ENCODE data around the gene CCDC40. TPM values are rescaled to one million over a fixed set of nuclear protein-coding genes. Genes with fewer than 3 reads are reported as not detected.

CCDC40 gene
- total and polyA plus RNA-seq, 2 of the 13 experiments (the other 11 are each of a cell fraction or from before 2014, with no cell fraction given): 4.1 to 5.5 TPM

GRCh38 chr17:80145076-80146075 is 108.9 kb downstream of the CCDC40 start:
- H3K4me3 ChIP-seq (replicated peaks in 1 of 3; ENCODE audit: insufficient read depth in 1 of 3, low read depth in 2 of 3, low read length in 3 of 3): peak overlapping the region; percentile 84 to 88 (median 85)
- POLR2A ChIA-PET: interaction anchor here (0.7 to 1.9 kb wide), 12 partner anchors 12 to 216 kb away, joined by 3 to 13 read pairs (median 4); partner anchors contain the start of genes GAA, SGSH and SLC26A11
- no peak overlapping the region for H2AFZ ChIP-seq (ENCODE audit: low read length)
- peak overlapping the region; percentile 94 for H3K4me2 ChIP-seq (ENCODE audit: low read depth, low read length)
- no peak overlapping the region for H3K27ac ChIP-seq (ENCODE audit: extremely low read length, insufficient read depth, low read length)
- peaks cover 47% of the 10 kb centered on the region for H3K79me2 ChIP-seq (ENCODE audit: insufficient read depth, low read length)
- intact Hi-C loops (cut with micrococcal nuclease; ENCODE audit: unreplicated experiment): loop anchor here (2.0 to 5.0 kb wide), 2 partner anchors 52 to 117 kb away; no protein-coding TSS in a partner anchor
- no peak for ATAC-seq
- H3K27me3 ChIP-seq (ENCODE audit: control insufficient read depth in 1 of 2, insufficient read depth in 2 of 2, low read length in 2 of 2): no peaks in the 10 kb centered on the region; a peak in 1 of 5 replicates
- TSS peak; percentile 61 for BruUV-seq (replicated peaks)
- H3K9me3 ChIP-seq (ENCODE audit: low read length): no peaks in the 10 kb centered on the region
- peak overlapping the region; percentile 96 for H3K9ac ChIP-seq (ENCODE audit: insufficient read depth, low read depth, low read length)
- in situ Hi-C loops (cut with HindIII; ENCODE audit: extremely low pct_ligation_motif_present, low pct_unique_long_range_greater_than_20kb): loop anchor here (5.0 kb wide), 1 partner anchor 112 kb away; no protein-coding TSS in a partner anchor
- no peak for DNase-seq (ENCODE audit: low spot score)
- H4K20me1 ChIP-seq (ENCODE audit: insufficient read depth, low read length): peaks cover 26% of the 10 kb centered on the region
- peaks cover 39% of the 10 kb centered on the region for H3K4me1 ChIP-seq (ENCODE audit: insufficient read depth, low read length)
- peaks cover 16 to 48% of the 10 kb centered on the region in 2 experiments for H3K36me3 ChIP-seq (replicated peaks in 1 of 2; ENCODE audit: control insufficient read depth in 1 of 2, insufficient read depth in 2 of 2, low read length in 2 of 2)
- 46% methylated on average over 10 of the region's 10 CpGs for WGBS (ENCODE audit: low lambda C conversion rate)
- FAIRE-seq: peak; percentile 63
- CTCF ChIA-PET (ENCODE audit: low intra/inter-chr PET ratio, low total read pairs): no interaction called here
- TF ChIP-seq THYN1 (CRISPR knock-in tag; IDR thresholded peaks at IDR 0.05; ENCODE audit: borderline replicate concordance, low read depth): no peak
- TF ChIP-seq CAMTA2 (CRISPR knock-in tag; IDR thresholded peaks at IDR 0.05; ENCODE audit: borderline replicate concordance): no peak
- no peak for TF ChIP-seq ZNF350 (CRISPR knock-in tag; IDR thresholded peaks at IDR 0.05; ENCODE audit: borderline replicate concordance, low read depth)
- TF ChIP-seq ATF7-NPFF (CRISPR knock-in tag; IDR thresholded peaks at IDR 0.05; ENCODE audit: low read depth): no peak
- no peak for TF ChIP-seq NR1H2 (CRISPR knock-in tag; IDR thresholded peaks at IDR 0.05; ENCODE audit: borderline replicate concordance, low read depth)
- TF ChIP-seq, protein P1, sequence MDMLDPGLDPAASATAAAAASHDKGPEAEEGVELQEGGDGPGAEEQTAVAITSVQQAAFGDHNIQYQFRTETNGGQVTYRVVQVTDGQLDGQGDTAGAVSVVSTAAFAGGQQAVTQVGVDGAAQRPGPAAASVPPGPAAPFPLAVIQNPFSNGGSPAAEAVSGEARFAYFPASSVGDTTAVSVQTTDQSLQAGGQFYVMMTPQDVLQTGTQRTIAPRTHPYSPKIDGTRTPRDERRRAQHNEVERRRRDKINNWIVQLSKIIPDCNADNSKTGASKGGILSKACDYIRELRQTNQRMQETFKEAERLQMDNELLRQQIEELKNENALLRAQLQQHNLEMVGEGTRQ (IDR thresholded peaks at IDR 0.05; ENCODE audit: low read depth, low read length): no peak
- TF ChIP-seq, protein P1 (CRISPR knock-in tag; IDR thresholded peaks at IDR 0.05; ENCODE audit: borderline replicate concordance): no peak
- TF ChIP-seq, protein P2, sequence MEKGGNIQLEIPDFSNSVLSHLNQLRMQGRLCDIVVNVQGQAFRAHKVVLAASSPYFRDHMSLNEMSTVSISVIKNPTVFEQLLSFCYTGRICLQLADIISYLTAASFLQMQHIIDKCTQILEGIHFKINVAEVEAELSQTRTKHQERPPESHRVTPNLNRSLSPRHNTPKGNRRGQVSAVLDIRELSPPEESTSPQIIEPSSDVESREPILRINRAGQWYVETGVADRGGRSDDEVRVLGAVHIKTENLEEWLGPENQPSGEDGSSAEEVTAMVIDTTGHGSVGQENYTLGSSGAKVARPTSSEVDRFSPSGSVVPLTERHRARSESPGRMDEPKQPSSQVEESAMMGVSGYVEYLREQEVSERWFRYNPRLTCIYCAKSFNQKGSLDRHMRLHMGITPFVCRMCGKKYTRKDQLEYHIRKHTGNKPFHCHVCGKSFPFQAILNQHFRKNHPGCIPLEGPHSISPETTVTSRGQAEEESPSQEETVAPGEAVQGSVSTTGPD (CRISPR knock-in tag; IDR thresholded peaks at IDR 0.05): no peak
- no peak for TF ChIP-seq ZNF570 (CRISPR knock-in tag; IDR thresholded peaks at IDR 0.05; ENCODE audit: borderline replicate concordance)
- no peak for TF ChIP-seq PCBP2 (optimal IDR thresholded peaks at IDR 0.05; ENCODE audit: low read depth, low read length, poor library complexity, severe bottlenecking)
- no peak for TF ChIP-seq GTF2F1 (IDR thresholded peaks at IDR 0.05; ENCODE audit: low read length)
- TF ChIP-seq SIX4 (CRISPR knock-in tag; IDR thresholded peaks at IDR 0.05): no peak
- TF ChIP-seq ZC3H4 (CRISPR knock-in tag; IDR thresholded peaks at IDR 0.05; ENCODE audit: borderline replicate concordance): no peak
- TF ChIP-seq SP2 (CRISPR knock-in tag; IDR thresholded peaks at IDR 0.05): no peak
- no peak for TF ChIP-seq EHMT2 (IDR thresholded peaks at IDR 0.05; ENCODE audit: borderline replicate concordance, low read depth, low read length)
- 0 out of 2 replicates have a peak, but pooled peaks have one; percentile 62 for TF ChIP-seq TGIF2 (CRISPR knock-in tag; IDR thresholded peaks at IDR 0.05)
- TF ChIP-seq MZF1 (CRISPR knock-in tag; IDR thresholded peaks at IDR 0.05; ENCODE audit: borderline replicate concordance): no peak
- no peak for TF ChIP-seq RFX5 (IDR thresholded peaks at IDR 0.05; ENCODE audit: low read depth, low read length)
- TF ChIP-seq ZIK1 (CRISPR knock-in tag; IDR thresholded peaks at IDR 0.05; ENCODE audit: borderline replicate concordance, low read depth): no peak
